HG02852 (cell line): ENCODE results near the gene CORO2B.

Experiments used
- ATAC-seq: cut with Tn5 transposase; IDR thresholded peaks from one replicate; pipeline ENCODE4 v1.9.1; 2021; ENCODE audit warnings: mild to moderate bottlenecking, moderate library complexity; ENCODE audit not compliant: unreplicated experiment

Gene CORO2B

GRCh38 chr15:68553994-68554720, 24.6 kb upstream of the CORO2B start:
- no peak for ATAC-seq

GRCh38 chr15:68554721-68555678, 23.8 kb upstream of the CORO2B start:
- no peak for ATAC-seq

- no peak for ATAC-seq
These were observed 23.1 kb upstream of the CORO2B start for GRCh38 chr15:68555679-68556037.

- no peak for ATAC-seq
These were observed 22.4 kb upstream of the CORO2B start for GRCh38 chr15:68556139-68556990.

DNA sequence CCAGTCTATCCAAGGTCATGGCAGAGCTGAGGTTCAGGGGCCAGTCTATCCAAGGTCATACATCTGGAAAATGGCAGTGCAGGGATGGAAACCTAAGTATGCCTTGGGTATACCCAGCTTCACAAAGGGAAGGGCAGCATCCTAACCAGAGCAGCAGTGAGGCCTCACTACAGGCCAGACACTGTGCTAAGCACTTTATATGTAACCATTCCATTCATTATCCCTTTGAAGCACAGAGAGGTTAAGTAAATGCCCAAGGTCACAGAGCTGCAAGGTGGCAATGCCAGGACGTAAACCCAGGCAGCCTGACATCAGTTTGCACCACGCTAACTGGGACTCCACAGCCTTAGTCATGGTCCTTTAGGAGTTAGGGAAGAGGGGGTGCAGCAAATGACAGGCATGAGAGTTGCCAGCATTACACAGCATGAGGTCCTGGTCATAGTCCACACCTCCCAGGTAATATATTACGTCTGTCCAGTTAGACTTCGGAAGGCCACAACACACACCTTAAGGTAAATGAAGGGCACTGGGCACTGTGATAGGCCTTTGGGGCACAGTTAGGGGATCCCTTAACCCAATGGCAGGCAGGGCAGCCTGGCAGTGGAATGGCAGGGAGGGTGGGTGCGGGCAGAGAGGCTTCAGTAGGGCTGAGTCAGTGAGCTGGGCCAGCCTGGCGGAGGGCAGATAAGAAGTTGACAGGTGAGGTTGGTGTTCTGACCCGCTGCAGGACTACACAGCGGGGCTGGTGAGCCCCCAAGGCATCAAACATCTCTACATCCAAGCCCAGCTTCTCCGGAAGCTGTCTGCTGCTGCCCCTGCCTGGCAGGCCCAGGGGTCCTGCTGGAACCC, 21.1 kb upstream of the CORO2B start:
- ATAC-seq: no peak

DNA sequence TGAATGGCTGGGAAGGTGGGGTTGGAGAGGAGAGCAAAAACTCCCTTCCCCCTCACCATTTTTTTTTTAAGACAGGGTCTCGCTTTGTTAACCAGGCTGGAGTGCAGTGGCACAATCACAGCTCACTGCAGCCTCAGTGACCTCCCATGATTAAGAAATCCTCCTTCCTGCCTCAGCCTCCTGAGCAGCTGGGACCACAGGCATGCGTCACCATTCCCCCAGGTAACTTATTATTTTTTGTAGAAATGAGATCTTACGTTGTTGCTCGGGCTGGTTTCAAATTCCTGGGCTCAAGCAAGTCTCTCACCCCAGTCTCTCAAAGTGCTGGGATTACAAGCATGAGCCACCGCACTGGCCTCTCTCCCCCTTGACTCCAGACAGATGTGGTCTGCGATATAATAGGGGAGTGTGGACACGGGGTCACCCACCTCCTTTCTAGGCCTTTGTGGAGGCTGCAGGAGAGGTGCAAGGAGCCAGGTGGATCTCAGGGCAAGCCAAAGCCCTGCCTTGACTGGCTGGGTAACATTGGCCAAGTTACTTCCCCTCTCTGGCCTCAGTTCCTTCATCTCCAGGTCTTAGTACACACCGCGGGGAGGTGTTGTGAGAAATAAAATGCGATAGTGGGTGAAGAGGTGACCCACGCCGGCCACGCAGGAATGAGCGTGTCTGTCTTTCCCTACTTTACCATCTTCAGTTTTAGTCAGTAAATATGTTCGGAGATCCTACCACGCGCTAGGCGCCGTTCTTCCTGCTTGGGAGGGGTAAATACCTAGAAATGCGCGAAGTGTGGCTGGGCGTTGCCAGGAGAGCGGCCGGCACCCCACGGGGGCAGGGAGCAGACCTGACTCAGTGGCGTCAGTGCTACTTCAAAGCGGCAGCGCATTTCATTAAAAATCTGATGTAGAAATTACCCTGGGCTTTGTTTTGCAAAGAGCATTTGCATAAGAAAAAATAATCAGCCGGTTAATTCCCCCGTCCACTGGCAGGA, 20.2 kb upstream of the CORO2B start:
- ATAC-seq: no peak

- peak; percentile 55 for ATAC-seq
These were observed 19.2 kb upstream of the CORO2B start for GRCh38 chr15:68559345-68560310.

DNA sequence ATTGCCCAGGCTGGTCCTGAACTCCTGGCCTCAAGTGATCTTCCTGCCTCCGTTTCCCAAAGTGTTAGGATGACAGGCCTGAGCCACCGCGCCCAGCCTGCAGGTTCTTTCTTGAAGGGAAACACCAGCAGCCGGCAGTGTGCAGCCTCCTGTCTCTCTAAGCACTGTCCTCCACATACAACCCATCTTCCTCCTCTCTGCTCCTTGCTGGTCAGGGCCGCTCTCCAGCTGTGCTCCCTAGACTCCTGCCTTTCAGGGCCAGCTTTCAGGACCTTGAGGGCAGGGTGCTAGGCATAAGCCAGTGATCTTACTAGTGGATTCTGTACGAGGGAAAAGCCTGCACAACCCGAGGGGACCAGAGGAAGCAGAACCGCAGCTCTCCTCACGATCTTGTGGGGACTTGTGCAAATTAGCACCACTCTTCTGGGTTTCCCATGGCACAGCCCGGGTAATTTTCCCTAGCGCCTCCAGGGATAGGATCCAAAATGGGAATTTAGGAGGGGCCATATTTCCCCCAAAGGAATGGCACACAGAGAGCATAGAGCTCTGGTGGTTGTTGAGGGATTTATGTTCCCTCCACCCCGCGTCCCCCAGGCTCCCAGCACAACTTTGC, 18.2 kb upstream of the CORO2B start:
- ATAC-seq: no peak

GRCh38 chr15:68561171-68561900, 17.5 kb upstream of the CORO2B start:
- no peak for ATAC-seq

DNA sequence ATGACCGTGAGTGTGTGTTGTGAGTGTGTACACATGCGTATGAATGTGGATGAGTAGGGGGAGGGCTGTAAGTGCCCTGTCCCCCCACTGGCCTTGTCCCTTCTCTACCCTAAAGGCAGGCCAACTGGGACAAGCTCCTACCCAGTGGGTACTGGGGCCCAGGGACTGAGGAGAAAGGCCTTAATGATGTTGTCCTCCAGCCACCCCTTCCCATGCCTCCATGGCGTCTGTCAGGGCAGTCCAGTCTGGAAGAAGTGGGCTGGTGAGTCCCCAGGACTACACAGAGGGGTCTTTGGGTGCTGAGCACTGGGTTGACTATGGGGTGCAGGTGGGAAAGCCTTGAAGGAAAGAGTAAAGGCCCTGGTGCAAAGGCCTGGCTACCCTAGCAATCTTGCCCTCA, 16.9 kb upstream of the CORO2B start:
- no peak for ATAC-seq

GRCh38 chr15:68564173-68564572, 14.6 kb upstream of the CORO2B start:
- no peak for ATAC-seq

- ATAC-seq: no peak
These were observed 13.6 kb upstream of the CORO2B start for GRCh38 chr15:68565234-68565633.

- no peak for ATAC-seq
These were observed 13.1 kb upstream of the CORO2B start for GRCh38 chr15:68565726-68566125.

GRCh38 chr15:68566377-68566954, 12.3 kb upstream of the CORO2B start:
- no peak for ATAC-seq

DNA sequence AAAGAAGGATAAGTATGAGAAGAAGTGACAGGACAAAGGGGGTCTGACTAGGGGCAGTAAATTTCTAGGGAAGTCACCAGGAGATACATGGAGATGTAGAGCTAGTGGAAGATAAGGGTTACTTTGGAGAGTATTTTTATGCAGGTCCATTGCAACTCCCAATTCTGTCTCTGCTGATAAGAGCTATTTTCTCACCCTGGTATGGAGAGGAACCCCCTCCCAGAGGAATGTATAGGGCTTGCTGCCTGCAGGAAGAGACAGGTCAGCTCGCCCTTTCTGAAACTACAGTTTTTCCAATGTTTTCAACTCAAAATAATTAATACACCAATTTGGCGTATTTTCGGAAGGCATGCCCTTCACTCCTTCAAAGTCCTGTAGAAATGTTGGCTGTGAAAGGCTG, 11.4 kb upstream of the CORO2B start:
- ATAC-seq: no peak

GRCh38 chr15:68570974-68571373, 7.8 kb upstream of the CORO2B start:
- no peak for ATAC-seq
